Stimulated activated CD4-positive, alpha-beta T cell treated with anti-CD3 and anti-CD28 coated beads, Interleukin-1b, Interleukin-23, amount 100 ng/mL, for 24 hours (primary cell): Measurements from ENCODE around the gene COLEC12.

ENCODE experiments used
- DNase-seq, 4 experiments: peaks; one replicate each; pipeline ENCODE4 v3.0.0-alpha.2; 2020; ENCODE audit warnings: low read depth in 4 of 4, low spot score in 1 of 4

The COLEC12 gene

DNA sequence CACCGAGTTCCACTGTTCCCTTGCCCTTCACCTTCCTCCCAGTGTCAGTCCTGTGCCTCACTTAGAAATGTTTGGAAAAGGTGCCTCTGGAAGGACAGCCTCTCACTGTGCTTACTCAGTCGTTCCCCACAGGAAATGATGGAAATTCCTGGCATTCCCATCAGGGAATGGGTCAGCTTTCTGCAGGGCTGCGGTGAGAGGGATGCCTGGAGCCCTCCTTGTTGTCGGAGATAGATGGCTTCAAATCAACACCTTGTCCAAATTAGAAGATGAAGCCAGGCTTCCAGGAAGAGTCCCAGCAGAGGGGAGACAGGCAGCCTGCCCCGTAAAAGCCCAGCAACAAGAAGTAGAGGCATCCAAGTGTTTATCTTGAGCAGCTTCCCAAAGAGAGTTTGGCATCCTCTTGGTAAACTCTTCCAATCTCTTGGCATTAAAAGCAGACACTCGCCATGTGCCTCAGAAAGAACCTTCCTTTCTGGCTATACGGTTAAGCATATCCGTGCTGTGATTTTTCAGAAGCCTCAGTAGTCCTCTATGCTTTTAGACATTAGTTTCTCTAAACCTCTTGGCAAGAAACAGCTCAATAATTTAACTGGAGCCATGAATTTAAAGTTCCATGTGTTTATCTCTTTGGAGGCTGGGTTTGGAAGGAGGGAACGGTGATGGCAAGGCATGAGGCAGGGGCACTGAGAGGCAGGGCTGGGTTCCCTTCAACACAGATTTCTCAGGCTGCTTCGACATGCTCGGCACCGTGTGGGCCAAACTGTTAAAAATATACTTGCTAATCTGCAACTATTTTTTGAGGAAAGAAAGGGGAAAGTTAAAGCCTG lies 25.1 kb downstream of the COLEC12 start:
- no peak for DNase-seq

DNA sequence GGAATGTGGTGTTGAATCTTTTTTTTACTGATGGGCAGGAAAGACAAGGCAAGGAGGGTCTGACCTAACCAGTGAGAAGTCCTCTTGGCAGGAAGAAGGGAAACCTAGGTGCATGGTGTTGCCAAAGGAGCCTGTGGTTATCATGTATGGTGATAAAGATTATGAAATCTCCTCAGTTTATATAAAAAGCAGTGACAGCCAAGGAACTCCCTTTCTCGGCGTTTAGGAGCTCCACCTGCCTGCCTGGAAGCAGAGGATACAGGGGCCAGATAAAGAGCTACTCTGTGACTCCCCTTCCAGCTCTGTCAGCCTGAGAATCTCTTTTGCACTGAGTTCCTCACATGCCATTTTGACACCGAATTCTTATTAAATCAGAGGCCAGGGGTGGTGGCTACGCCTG lies 26.1 kb downstream of the COLEC12 start:
- no peak for DNase-seq

DNA sequence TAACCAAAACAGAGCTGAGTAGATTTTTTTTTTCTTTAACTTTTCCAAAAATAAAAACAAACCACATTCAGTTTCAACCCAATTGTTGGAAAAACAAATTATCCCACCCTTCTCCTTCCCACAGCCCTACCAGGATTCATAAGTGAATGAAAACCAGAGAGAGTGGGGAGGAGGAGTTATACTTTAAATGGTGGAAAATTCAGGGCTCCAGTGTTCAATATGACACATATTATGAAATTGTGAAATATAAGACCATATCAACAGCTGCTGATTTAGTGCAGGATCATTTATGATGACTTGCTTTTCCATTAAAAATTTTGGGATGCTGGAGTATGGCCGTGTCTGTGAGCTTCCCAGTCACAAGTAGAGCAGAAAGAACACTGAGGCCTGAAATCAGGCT lies 26.7 kb downstream of the COLEC12 start:
- no peak for DNase-seq

DNA sequence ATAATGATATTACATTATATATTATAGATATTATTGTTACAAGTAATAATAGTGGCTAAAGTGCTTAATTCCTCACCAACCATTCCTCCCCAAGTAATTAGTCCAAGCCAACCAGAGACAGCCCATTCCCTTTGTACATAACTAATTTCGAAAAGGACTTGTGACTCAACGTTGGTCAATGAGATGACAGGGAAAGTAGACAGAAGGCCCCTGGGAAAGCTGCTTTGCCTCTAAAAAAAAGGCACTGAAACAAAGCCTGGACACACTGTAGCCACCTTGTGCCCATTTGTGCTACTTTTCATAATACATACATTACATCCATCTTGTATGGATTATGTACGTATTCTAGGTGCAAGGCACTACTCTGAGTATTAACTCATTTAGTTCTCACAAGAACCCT lies 28.8 kb downstream of the COLEC12 start:
- DNase-seq = no peak

DNA sequence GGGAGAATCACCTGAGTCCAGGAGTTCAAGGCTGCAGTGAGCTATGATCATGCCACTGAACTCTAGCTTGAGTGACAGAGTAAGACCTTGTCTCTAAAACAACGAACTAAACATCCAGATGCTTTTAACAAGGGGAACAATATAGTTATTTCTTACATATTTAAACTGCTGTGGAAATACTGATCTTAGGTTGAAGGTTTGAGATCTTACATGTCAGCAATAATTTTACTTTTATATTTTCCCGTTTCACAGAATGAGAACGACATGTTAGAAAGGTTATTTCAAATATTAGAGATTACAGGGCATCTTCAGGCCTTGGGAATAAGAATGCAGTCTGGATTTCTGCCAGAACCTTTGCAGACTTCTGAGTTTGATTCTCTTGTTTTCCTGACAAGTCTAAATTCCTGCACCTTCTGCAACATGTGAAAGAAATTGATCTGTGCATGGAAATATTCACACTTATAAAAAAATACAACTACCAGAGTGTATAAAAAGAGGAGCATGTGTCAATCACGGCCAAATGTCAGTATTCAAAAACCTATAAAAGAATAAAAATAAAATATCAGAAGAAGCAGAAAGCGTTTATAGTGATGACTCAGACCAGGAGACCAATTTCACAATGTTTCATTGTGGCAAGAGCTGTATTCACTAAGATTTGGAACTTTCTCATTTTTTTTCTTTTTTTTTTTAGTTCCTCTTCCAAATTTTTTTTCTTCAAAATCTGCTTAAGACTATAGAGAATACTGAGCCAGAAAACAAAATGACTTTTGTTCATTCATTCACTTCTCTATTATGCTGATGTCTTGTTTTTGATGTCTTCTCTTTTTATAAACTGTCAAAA lies 29.6 kb downstream of the COLEC12 start:
- DNase-seq = no peak

DNA sequence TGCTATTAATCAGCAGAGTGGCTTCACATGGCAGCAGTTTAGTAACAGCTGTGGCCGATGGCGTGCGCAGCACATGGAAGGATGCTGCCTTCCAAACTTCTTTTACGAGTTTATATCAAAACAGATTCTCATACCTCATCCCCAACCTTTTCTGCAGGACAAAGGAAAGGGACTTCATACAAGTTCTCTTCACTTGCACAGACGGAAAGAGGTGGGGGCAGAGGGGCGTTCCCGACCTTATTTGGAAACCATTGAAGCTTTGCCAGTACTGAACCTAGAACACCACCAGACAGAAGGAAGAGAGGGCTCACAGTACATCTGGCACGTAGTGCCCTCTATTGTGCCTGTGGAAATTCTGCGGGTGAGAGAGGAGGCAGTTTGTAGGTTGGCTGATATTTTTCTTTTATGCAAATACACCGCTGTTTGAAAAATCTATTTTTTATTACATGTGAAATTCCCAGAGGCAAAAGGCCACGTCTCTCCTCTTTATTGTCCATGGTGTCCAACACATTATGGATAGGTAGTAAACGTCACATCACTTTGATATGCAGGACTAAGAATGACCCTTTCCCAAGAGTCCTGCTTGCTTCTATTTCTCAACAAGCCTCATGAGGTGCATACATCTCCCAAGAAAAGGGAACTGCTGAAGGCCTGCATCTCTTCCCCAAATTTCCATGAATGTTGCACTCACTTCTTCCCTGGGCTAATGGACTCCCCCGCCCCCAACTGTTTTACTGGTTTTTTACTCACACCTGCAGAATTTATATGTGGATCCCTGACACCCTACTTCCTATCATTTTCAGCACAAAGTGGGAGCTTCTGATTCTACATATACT lies 31.3 kb downstream of the COLEC12 start:
- no peak for DNase-seq

DNA sequence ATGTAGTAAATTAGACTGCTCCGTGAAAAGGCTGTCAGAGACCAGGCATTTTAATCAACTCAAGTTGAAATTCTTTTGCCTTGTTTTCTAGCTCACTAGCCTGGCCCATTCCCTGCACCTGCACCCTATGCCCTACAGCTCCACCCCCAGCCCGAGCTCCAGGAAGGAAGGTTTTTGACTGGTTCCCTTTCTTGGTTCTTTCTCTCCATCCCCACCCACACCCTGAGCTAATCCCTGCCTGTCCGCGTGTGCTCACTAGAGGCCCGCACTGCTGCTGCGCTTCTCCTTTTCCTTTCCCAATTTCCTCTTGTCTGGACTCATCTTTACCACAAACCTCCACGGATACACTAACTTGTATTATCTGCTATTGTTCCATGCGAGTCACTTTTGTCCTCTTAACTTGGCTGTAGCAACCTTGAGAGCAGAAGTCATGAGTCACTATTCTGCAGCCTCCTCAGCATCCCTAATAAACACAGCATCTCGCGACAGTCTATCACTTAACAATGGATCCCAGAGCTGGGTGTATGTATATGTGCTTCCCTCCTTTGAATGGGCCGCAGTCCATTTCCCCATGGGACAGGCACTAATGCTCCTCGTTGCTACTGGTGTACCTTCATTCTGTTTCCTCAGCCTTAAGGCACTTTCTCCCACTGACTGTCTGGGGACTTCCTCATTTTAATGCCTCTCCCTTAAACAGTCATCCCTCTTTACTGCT lies 36.5 kb downstream of the COLEC12 start:
- no peak for DNase-seq

DNA sequence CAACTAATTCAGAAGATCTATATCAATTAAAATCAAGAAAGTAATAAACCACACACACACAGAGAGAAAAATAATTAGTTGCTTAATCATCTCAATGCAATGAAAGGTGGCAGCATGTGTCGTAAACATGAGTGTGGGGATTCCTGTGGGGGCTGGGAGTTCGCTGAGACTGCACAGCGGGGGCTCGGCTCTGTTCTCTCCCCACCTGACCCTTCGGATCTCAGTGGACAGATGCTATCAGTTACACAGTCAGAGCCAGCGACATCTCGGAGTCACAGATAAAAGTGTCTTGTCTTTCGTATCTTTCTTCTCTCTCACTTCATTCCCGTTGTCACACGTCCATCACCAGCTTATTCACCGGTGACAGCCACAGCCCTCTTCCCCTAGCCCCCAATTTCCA lies 37.1 kb downstream of the COLEC12 start:
- no peak for DNase-seq

DNA sequence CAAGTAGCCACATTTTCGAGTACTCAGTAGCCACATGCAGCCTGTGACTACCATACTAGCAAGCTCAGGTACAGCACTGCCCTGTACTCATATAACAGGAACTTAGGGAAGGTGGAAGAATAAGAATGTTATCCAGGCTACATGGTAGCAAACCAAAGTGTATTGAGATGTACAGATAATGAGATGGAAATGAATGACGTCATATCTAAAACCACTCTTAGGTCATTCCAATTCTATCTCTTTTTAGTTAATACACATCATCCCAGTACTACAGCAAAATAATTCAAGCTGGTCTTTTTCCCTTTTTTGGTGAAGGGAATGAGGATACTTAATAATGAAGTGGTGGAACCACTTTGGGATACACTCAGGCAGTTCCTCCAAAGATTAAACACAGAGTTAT lies 38.7 kb downstream of the COLEC12 start:
- DNase-seq = no peak

DNA sequence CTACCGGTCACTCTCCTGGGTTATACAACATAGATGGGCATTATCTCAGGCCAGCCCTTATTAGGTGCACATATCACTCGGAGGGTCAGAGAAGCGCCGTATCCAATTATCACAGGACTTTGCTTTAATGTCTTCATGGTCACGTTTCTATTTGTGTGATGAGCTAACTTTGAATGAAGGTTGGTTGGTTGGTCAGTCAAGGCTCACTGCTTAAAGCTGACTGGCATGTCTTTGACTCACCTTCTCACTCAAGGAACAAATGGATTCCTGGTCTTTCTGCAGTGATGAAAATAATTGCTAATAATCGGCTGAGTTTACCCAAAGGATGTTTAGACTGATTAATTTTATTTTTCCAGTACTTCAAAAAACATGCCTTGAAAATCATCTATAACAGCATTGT lies 39.7 kb downstream of the COLEC12 start:
- no peak for DNase-seq

DNA sequence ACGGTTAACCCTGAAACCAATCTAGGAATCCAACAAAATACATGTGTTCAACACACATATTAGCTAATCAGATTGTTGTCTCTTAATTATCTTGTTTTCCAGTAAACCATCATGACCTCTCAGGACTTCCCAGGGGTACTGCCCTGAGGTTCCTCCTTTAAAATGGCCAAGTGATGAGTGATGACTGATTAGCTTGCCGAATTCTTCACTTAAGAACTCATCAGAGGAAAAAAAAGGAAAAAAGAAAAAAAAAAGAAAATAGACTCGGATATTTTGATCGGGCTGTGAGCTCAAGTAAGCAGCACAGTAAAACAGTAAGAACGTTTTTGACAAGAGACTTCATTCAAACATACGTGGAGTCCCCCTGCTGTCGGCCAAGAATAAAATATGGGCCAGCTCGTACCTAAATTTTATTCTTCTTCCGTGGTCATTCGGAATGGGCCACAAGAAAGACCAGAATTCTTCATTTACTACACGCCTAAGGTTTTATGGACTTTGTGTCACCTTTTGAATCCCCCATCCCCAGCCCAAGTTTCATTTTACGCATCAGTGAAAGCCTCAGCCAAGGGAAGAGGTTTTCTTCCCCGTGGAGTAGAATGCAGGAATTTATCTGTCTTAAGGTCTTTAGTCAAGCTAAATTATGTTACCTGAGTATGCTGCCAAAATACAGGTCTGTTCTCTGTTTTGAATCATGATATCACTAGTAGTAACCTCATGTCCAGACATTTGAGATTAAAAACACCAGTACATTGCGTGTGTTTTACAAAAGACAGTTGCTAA lies 40.5 kb downstream of the COLEC12 start:
- no peak for DNase-seq

DNA sequence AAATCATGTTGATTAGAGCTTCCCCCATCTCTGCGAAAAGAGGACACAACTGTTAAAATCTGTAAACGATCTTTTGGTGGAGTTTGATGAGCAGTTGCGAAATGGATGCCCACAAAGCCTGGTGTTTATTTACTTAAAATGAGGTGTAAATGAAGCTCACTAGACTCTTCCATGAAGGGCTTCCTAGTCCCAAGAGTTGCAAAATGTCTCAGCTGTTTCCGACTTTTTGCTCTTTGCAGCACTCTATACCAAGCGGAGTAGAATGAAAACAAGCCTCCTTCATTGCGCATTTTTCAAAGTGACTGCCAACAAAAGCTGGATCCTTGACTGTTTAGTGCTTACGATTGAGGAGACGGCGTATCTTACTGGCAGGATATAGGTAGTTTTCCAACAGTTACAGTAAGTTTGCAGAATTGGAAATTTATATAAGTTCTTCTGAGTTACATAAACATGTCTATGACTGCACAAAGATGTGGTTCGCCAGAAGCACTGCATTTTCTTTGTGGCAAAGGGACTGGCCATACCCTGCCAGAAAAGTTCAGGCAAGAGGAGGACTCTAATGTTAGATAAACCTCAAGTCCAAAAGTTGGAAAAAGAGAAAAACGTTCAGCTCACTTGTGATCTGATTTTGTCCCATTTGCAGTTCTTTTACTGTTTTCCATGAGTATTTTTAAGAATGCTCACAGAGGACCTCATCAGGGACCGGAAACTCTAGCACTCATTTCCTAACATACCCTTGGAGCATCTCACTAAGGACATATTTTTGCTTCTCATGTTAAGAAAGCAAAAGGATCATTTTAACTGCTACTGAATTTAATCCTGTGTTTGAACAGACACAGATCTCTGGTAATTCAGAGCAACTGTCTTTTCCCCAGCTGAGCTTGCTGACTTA lies 42.7 kb downstream of the COLEC12 start:
- DNase-seq = no peak

DNA sequence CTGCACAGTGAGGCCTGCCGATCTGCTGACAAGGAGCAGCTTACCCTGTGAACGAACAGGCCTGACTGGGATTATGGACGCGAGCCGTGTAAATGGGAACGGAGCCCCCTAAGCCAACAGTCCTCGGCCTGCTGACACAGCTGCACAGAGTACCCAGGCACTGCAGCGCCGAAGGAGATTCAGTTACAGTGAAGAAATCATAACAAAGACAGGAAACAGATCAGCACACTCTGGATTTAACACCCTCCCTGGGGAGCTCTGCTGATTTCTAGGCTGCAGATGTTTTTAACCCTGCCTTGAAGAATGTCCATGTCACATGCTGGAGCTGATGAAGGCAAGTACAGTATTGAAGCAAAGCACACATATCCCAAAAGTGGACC lies 43.4 kb downstream of the COLEC12 start:
- DNase-seq = no peak

DNA sequence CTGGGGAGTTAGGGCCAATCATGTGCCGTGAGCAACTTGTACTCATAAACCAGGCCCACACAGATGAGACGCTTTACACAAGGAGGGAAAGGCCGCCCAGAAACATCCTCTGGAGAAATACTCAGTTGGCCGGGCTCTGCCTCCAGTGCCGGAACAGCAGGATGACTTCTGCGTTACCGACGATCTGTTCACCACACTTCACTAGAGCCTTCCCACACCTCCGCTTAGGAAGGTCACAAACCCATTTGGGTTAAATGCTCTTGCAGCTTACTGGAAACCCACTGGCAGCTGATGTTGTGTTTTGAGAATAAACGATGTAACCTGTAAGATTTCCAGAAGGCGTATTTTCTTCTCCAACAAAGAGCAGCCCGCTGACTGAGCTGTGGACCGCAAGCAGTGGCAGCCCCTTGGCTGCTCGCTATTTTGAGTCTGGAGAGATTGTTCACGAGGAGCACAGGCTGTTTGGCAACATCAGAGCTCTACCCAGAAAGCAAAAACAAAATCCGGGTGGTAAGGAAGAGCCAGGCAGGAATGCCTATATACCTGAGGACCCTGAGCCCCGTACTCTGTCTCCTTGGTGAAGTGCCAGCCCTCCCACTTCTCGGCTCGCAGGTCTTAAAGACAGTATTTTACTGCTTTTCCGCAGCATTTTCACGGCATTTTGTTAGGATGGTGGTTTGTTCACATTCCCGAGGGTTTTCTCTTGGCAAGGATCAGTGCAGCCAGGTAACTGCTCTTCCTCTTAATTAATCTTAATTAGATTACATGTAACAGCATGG lies 44.0 kb downstream of the COLEC12 start:
- no peak for DNase-seq

DNA sequence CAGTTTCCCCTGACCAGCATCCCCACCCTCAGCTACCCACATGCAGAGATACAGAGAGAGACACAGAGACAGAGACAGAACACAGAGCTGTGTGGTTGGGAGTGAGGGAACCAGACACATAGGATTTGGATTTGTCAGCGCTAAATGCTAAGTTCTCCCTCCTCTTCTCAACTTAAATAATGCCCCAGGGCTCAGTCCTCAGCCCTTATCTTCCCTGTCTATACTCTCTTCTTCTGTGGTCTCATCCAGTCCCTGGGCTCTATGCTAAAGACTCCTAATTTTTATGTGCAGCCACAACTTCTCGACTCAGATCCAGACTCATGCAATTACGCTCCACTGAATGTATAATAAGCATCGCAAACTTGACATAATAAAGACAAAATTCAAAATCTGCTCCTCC lies 47.1 kb downstream of the COLEC12 start:
- DNase-seq = no peak

DNA sequence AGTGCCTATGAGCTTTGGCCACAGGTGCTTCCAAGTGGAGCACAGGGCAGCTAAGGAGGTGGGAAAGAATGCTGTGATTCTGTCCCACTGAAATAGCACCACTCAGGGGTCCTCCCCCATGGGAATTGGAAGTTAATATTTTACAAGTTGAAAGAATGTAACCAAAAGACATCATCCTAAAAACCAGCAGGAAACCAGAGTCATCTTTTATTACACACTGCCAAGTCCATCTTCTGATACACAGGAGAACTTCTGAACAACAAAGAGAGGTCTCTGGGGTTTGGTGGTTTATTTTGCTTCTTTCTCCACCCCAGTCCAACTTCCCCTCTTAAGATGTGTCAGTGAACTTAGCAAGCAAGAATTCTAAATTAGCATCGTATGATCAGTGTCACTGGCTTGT lies 47.7 kb downstream of the COLEC12 start:
- DNase-seq = no peak

DNA sequence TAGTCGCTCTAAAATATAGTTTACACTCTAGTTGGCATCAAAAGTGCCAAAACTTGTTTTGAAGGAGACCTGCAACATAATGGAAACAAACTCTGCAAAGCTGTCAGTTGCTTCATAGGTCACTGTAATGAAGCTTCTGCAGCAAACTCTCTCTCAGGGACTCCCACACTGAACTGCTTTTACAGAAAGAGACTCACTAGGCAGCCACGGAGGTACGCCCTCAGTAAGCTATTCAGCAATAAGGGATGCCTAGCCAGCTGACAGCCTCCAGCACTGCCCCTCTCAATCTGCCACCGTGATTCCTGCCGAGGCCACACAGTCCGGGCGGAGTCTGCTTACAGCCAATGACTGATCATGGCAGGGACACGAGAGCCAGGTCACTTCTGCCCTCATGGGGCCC lies 51.1 kb downstream of the COLEC12 start:
- DNase-seq = no peak

DNA sequence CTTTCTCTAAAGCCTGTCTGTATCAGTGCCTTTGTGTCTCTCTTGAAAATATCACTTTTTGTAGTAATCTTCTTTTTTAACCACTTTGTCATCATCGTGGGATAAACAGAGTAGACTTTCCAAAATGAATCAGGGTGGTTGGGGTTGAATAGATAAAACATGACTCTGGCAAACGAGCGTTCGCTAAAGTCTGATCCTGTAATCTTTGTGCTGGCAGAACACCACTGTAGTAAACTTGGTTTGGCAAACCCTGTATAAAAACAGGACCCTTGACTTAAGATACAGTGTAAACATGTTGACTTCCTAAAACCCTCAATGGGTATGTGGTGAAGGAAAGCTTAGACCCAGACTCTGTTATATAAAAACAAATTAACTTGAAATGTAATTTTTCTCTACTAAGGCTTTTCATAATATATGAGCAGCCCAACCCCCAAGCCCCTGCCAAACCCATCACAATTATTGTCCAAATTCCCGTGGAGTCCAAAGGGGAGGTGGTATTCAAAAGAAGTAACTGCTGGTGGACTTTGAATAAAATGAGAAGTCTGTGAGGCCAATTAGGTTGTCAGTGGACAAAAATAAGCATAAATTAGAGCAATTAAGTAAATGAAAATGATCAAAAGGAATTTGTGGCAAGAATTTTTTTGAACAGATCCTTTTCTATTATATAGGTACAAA lies 52.2 kb downstream of the COLEC12 start:
- no peak for DNase-seq
